Stimulated activated effector memory CD8-positive, alpha-beta T cell treated with anti-CD3 and anti-CD28 coated beads, Interleukin-12 subunit alpha, Interleukin-12 subunit beta, amount 100 ng/mL, for 72 hours (primary cell): Measurements from ENCODE around the gene CTSZ.

Source experiments
- ATAC-seq: fragments of 150-1000 bp; cut with Tn5 transposase; 2 replicates; pipeline ENCODE4 v1.10.0; 2021
- DNase-seq, 2 donors: peaks; one replicate each; pipeline ENCODE4 v3.0.0; 2021 to 2022; ENCODE audit warnings: low spot score in 2 of 2
- H3K27ac Mint-ChIP-seq: one replicate; pipeline ENCODE4 v1.8.0; 2022; ENCODE audit warnings: mild to moderate bottlenecking, mixed read lengths
- H3K36me3 Mint-ChIP-seq: one replicate; pipeline ENCODE4 v1.8.0; 2022; ENCODE audit warnings: mild to moderate bottlenecking, mixed read lengths
- H3K4me1 Mint-ChIP-seq: one replicate; pipeline ENCODE4 v1.8.0; 2022; ENCODE audit warnings: mixed read lengths
- H3K4me3 Mint-ChIP-seq: one replicate; pipeline ENCODE4 v1.8.0; 2022; ENCODE audit warnings: mild to moderate bottlenecking, mixed read lengths
- H3K9me3 Mint-ChIP-seq: one replicate; pipeline ENCODE4 v1.8.0; 2022; ENCODE audit warnings: mixed read lengths

The CTSZ gene

DNA sequence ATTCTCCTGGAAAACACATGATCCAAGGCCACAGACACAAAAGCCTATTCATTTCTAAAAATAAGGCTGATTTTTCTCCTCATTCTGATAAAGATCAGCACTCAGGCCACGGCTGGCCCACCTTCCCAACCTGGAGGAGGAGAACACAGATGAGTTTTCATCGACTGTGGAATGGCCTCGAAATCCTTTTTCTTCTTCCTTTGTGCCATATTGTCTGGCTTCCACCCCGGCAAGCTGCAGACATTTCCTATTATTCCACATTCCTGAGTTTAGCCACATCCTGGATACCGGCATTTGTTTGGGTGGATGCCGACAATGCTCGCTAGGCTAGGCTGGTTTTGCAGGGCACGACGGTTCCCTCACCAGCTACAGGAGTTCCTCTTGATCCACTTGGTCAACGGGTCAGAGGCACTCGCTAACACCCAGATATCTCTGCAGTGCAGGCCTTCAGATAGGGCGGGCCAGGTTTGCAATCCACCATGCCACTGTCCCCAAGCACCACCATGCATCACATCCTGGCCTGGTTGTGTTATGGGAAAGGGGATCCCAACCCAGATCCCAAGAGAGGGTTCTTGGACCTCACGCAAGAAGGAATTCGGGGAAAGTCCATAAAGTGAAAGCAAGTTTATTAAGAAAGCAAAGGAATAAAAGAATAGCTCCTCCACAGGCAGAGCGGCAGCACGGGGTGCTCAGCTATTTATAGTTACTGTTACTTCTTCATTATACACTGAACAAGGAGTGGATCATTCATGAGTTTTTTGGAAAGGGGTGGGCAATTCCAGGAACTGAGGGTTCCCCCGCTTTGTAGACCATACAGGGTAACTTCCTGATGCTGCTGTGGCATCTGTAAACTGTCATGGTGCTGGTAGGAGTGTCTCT is 4.2 kb upstream of the CTSZ start:
- H3K27ac Mint-ChIP-seq: no peak overlapping the region
- no peak for DNase-seq
- H3K4me1 Mint-ChIP-seq: peaks cover 48% of the 10 kb centered on the region
- H3K36me3 Mint-ChIP-seq: no peaks in the 10 kb centered on the region
- no peak overlapping the region for H3K4me3 Mint-ChIP-seq
- no peaks in the 10 kb centered on the region for H3K9me3 Mint-ChIP-seq
- ATAC-seq: peak; percentile 36

- Mint-ChIP-seq H3K9me3 (no peaks in the 10 kb centered on the region), H3K4me1 (peaks cover 52% of the 10 kb centered on the region), H3K36me3 (no peaks in the 10 kb centered on the region), H3K4me3 (no peak overlapping the region), H3K27ac (no peak overlapping the region)
- no peak for DNase-seq
- no peak for ATAC-seq
These were observed 3.4 kb upstream of the CTSZ start for GRCh38 chr20:59010321-59010994.

DNA sequence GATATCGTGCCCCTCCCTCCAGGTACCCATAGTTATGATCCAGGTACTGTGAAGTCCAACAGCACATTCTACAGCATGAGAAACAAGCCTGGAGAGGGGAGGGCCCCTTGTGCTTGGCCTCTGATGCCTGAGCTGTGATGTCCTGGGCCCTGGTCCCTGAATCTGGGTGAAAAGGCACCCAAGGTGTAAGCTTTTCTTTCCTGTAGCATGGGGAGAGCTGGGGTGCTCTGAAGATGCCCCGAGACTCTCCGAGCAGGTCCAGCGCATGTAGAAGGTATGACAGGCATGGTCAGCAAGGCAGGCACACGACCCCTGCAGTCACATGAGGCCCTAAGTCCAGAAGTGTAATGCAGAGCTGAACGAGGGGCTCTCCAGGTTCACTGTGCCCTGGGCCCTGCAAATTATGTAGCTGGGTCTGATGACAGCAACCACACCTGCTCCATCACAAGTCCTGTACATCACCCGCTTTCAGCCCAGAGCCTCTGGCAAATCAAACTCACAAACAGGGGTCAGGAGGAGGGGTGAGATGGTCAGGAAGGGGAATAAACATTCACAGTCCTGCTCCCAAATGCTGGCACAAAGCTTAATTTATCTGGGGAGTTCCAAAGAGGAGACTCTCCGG is 1.8 kb upstream of the CTSZ start:
- ATAC-seq: no peak
- Mint-ChIP-seq H3K27ac (peak overlapping the region; percentile 86), H3K4me1 (peaks cover 58% of the 10 kb centered on the region), H3K9me3 (no peaks in the 10 kb centered on the region), H3K36me3 (no peaks in the 10 kb centered on the region), H3K4me3 (no peak overlapping the region)
- no peak for DNase-seq

- H3K4me1 Mint-ChIP-seq: peaks cover 58% of the 10 kb centered on the region
- ATAC-seq: no peak
- H3K9me3 Mint-ChIP-seq: no peaks in the 10 kb centered on the region
- H3K36me3 Mint-ChIP-seq: no peaks in the 10 kb centered on the region
- DNase-seq: no peak
- peak overlapping the region; percentile 80 for H3K4me3 Mint-ChIP-seq
- peak overlapping the region; percentile 86 for H3K27ac Mint-ChIP-seq
These were observed 834 bp upstream of the CTSZ start for GRCh38 chr20:59007665-59008511.

DNA sequence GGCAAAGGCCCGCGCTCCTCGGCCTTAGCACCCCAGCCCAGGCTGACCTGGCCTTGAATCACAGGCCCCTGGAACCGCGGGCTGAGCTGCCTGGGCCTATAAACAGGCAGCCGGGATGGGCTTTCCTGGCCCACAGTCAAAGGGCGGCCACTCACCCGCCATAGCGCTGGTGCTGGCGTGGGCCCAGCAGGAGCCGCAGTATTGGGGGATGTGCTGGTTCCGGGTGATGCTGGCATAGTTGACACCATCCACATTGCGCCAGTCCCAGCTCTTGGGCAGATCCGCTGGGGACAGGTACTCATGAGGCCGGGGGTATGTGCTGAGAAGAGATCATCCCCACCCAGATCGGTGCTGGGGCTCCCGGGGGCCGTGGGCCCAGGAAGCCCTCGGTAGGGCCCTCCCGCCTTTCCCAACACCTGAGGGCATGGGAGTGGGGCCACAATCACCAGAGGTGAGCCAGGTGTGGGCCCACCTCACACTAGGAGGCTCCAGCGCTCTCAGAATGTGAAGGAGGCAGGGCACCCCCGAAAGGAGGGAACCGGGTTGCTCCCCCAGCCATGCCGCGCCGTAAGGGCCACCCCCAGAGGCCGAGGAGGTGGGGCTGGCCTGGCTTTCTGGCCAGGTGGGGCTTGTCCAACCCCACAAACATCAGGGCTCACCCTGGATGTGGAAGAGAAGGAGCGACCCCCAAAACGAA is 739 bp downstream of the CTSZ start:
- DNase-seq: no peak
- Mint-ChIP-seq H3K27ac (peak overlapping the region; percentile 93), H3K9me3 (no peaks in the 10 kb centered on the region), H3K4me3 (peak overlapping the region; percentile 80), H3K4me1 (peaks cover 58% of the 10 kb centered on the region), H3K36me3 (peaks cover 6% of the 10 kb centered on the region)
- ATAC-seq: peak; percentile 3

GRCh38 chr20:59005523-59006166 is 1.4 kb downstream of the CTSZ start:
- no peak for DNase-seq
- no peak for ATAC-seq
- peaks cover 53% of the 10 kb centered on the region for H3K4me1 Mint-ChIP-seq
- peaks cover 6% of the 10 kb centered on the region for H3K36me3 Mint-ChIP-seq
- H3K4me3 Mint-ChIP-seq: peak overlapping the region; percentile 80
- no peaks in the 10 kb centered on the region for H3K9me3 Mint-ChIP-seq
- H3K27ac Mint-ChIP-seq: peak overlapping the region; percentile 93

DNA sequence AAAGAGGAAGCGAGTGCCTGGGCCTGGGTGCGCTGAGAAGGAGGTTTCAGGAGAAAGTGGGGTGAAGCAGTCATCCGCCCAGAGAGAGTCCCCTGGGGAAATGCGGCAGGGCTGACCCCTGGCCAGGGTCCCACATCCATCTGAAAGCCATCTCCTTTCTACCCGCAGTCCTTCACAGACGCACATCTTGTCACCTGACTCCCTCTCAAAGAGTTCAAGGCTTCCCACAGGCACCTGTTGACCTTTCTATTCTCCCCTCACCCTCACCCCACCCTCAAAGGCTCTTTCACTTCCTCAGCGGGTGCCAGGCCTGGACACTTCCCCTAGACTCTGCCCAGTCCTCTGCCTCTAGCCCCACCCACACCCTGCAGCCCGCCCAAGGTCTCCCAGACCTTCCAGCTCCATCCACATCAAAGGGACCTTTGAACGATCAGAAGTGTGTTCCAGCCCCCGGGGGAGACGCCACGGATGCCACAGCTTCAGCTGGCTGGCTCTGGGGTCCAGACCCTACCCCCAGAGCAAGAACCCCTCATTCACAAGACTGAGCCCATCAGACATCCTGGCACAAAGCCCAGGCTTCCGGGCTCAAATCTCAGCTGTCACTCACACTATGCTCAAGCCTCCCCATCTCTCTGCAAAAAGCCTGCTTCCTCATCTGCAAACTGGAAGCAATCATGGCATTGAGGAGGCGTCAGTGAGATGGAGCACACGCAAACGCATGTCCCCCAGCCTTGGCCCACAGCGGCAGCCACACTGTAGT is 2.1 kb downstream of the CTSZ start:
- no peaks in the 10 kb centered on the region for H3K9me3 Mint-ChIP-seq
- peaks cover 13% of the 10 kb centered on the region for H3K36me3 Mint-ChIP-seq
- H3K4me3 Mint-ChIP-seq: peak overlapping the region; percentile 80
- H3K4me1 Mint-ChIP-seq: peaks cover 53% of the 10 kb centered on the region
- DNase-seq: peak in 1 of 2 donors; percentile 61
- peak; percentile 39 for ATAC-seq
- H3K27ac Mint-ChIP-seq: peak overlapping the region; percentile 93

- DNase-seq (no peak), ATAC-seq (no peak)
- Mint-ChIP-seq H3K4me3 (peak overlapping the region; percentile 80), H3K4me1 (peaks cover 53% of the 10 kb centered on the region), H3K36me3 (peaks cover 18% of the 10 kb centered on the region), H3K27ac (peak overlapping the region; percentile 93), H3K9me3 (no peaks in the 10 kb centered on the region)
These were observed 2.6 kb downstream of the CTSZ start for GRCh38 chr20:59004493-59004762.

- ATAC-seq: no peak
- H3K27ac Mint-ChIP-seq: peak overlapping the region; percentile 93
- peaks cover 53% of the 10 kb centered on the region for H3K4me1 Mint-ChIP-seq
- no peaks in the 10 kb centered on the region for H3K9me3 Mint-ChIP-seq
- peaks cover 21% of the 10 kb centered on the region for H3K36me3 Mint-ChIP-seq
- peak overlapping the region; percentile 80 for H3K4me3 Mint-ChIP-seq
- no peak for DNase-seq
These were observed 3.1 kb downstream of the CTSZ start for GRCh38 chr20:59003836-59004492.

DNA sequence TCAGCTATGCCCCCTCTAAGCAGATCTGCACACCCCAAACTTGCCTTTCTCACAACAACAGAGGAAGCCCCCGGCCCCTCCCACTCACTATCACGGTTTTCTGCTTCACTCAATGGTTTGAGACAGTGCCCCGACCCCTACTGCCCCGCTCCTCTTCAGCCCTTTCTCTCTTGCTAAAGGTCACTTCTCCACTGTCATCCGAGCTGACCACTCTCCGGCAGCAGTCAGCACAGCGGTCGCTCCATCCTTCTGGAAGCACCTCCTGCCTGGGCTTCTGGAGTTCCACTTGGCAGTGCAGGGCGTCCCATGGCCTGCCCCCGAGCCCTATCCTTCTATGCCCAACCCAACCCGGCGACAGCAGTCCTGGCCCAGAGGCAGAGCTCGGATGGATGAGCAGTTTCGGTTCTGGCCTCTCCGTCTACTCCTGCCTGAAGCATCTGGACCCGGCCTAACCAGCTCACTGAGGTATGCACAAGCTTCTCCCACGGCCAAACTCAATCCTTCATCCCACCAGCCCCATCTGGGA is 4.1 kb downstream of the CTSZ start:
- H3K4me3 Mint-ChIP-seq: no peak overlapping the region
- ATAC-seq: no peak
- peaks cover 53% of the 10 kb centered on the region for H3K4me1 Mint-ChIP-seq

GRCh38 chr20:59002388-59002787 is 4.7 kb downstream of the CTSZ start:
- DNase-seq: no peak
- Mint-ChIP-seq H3K4me3 (no peak overlapping the region), H3K36me3 (peaks cover 37% of the 10 kb centered on the region), H3K9me3 (no peaks in the 10 kb centered on the region), H3K27ac (peak overlapping the region; percentile 93), H3K4me1 (peaks cover 47% of the 10 kb centered on the region)
- ATAC-seq: no peak

More for the DNA sequence above, 4.1 kb downstream of the CTSZ start:
- Mint-ChIP-seq H3K36me3 (peaks cover 32% of the 10 kb centered on the region), H3K9me3 (no peaks in the 10 kb centered on the region), H3K27ac (peak overlapping the region; percentile 93)
- no peak for DNase-seq

GRCh38 chr20:59001449-59002171 is 5.4 kb downstream of the CTSZ start:
- ATAC-seq (no peak), DNase-seq (no peak)
- H3K27ac Mint-ChIP-seq: no peak overlapping the region
- no peaks in the 10 kb centered on the region for H3K9me3 Mint-ChIP-seq
- H3K4me3 Mint-ChIP-seq: no peak overlapping the region
- peaks cover 45% of the 10 kb centered on the region for H3K36me3 Mint-ChIP-seq
- peaks cover 47% of the 10 kb centered on the region for H3K4me1 Mint-ChIP-seq

DNA sequence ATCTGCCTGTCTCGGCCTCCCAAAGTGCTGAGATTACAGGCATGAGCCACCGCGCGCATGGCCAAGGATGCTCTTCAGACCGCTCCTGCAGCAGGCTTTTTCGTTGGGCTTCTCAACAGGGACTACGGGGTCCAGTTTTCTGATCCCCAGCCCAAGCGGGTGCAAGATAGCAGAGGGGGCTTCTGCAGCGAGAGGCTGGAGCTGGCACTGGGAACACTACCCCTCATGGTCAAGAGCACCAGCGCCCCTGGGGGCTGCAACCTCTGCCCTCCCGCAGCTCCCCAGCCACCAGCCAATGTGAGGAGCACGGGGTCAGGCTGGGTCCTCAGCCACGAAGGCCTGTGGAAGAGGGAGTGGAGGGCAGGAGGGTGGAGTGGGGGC is 6.0 kb downstream of the CTSZ start:
- ATAC-seq (no peak), DNase-seq (no peak)
- Mint-ChIP-seq H3K4me1 (peaks cover 44% of the 10 kb centered on the region), H3K36me3 (peaks cover 50% of the 10 kb centered on the region), H3K9me3 (no peaks in the 10 kb centered on the region), H3K4me3 (no peak overlapping the region), H3K27ac (no peak overlapping the region)
